A673 (cell line): Measurements from ENCODE around the gene SCD5.

Experiments used
- CTCF ChIP-seq: fragments of 300-800, 200-600 bp; sonication (generic); conservative IDR thresholded peaks from 2 replicates; pipeline ENCODE4 v1.5.1; 2017; ENCODE audit warnings: low read depth, mild to moderate bottlenecking, antibody characterized with exemption, low read length, moderate library complexity, mixed read lengths
- EZH2 ChIP-seq: fragments of 200-600 bp; sonication (generic); IDR thresholded peaks from 2 replicates; pipeline ENCODE4 v1.6.1; 2017; ENCODE audit warnings: borderline replicate concordance, low read depth, mild to moderate bottlenecking, mixed read lengths, antibody characterized with exemption, low read length; ENCODE audit not compliant: poor library complexity, severe bottlenecking

- no peak for TF ChIP-seq EZH2
- no peak for TF ChIP-seq CTCF
These were observed 103.7 kb downstream of the SCD5 start for GRCh38 chr4:82694892-82695291.
